SKM-1 treated with dmso at 0.1 percent for 144 hours (cell line): Measurements from ENCODE around the gene SYT2.
"Not testable (repeated sequence)": the region's sequence is repeated elsewhere in the genome, so short reads cannot be mapped to it uniquely, and the experiment has no call there.

Source experiments
- DNase-seq: peaks from one replicate; lab custom pipeline; 2025; ENCODE audit not compliant: unreplicated experiment; lab: John Stamatoyannopoulos, UW

The SYT2 gene

DNA sequence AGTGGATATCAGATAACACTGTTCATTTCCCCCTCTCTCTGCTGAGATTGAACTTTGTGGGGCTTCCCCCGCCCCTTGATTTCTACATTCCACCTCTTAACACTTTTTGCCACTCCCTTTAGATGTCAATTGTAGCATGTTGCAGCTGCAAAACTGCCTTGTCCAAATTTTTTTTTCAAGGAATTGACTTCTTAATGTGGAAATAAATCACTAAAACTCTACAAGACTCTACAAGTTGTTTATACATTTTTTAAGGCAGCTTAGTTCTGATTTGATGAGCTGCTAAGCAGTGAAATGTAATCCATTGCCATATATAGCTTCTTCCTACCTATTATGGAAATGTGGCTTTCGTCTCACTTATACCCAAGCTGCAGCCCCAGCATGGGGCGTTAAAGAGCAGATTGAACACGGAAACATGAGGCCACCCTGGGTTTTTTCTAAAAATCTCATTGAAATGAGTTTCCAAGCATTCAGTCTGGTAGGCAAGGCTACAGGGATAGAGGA lies 132.2 kb downstream of the SYT2 start:
- no peak for DNase-seq

DNA sequence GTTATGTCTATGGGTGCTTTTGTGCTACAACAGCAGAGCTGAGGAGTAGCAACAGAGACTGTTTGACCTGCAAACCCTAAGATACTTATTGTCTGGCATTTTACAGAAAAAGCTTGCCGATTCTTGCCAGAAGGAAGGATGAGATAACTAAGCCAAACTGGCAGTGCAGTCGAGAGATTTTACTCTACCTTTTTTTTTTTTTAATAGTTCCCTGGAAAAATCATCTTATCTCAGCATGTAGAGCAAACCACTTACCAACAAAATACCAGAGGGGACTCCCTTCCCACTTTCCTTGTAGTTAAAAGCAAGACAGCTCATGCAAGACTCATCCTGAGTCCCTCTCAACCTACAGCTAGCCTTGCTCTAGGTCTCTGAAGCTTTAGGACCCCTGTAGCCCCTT lies 132.9 kb downstream of the SYT2 start:
- DNase-seq, result no peak

GRCh38 chr1:202576816-202577215 lies 133.4 kb downstream of the SYT2 start:
- peak; percentile 51 for DNase-seq

- DNase-seq, result no peak
These were observed 134.2 kb downstream of the SYT2 start for GRCh38 chr1:202575918-202576653.

GRCh38 chr1:202572867-202573266 lies 137.4 kb downstream of the SYT2 start:
- no peak for DNase-seq

- peak; percentile 40 for DNase-seq
These were observed 138.4 kb downstream of the SYT2 start for GRCh38 chr1:202571719-202572339.

DNA sequence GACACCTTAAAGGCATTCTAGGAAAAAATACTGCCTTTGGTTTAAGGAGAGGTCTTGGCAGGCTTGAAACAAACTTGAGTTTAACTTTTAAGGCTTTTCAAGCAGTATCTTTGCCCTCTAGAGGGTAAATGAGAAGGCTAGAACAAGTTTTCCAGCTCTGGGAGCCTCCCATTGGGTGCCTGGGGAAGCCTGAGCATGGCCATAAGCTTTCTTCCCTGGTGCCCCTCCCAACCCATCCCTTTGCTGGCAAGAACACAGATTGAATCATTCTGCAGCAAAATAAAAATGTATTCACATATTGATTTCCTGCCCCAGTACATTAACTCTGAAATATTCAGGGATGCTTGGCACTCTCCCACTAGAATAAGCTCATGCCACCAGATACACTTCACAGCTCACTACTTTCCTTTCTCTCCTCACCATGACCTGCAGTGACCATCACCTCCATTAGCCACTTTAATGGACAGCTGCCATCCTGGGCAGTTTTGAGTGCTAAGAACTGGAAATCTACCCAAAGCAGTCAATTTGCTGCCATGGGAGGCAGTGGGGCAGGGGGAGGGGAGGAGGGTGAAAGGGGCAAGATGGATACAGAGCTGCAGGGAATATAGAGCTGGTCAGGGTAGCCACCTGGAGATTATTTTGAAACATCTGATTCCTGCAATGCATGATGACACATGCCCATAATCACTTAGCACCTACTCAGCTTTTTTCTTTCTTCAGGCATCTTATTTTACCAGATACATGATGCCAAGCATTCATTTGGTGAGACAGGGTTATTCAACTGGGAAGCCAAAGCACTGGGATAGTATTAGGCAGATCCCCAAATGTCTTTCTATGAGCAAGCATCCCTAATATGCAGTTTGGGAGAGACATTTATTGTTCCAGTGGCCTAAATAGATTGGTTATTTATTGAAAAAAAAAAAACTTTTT lies 140.6 kb downstream of the SYT2 start:
- DNase-seq, result no peak

GRCh38 chr1:202568826-202569225 lies 141.4 kb downstream of the SYT2 start:
- no peak for DNase-seq

GRCh38 chr1:202568410-202568809 lies 141.8 kb downstream of the SYT2 start:
- DNase-seq, result no peak

DNA sequence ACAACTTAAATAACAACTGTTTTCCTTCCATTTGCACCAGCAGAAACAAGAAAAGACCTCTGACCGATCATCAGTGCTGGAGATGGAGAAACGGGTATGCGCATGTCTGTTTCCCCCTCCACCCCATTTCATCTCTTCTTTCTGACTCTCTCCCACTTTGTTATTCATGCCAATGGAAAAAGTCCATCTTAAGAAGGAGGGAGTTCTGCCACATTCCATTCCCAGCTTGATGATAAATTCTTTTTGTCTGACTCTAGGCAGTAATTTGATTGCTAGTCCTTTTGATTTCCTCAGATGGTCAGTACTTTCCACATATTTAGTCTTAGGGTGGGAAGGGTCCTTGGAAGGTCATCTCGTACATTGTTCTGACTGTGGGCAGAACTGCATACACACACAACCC lies 142.5 kb downstream of the SYT2 start:
- DNase-seq, result no peak

DNA sequence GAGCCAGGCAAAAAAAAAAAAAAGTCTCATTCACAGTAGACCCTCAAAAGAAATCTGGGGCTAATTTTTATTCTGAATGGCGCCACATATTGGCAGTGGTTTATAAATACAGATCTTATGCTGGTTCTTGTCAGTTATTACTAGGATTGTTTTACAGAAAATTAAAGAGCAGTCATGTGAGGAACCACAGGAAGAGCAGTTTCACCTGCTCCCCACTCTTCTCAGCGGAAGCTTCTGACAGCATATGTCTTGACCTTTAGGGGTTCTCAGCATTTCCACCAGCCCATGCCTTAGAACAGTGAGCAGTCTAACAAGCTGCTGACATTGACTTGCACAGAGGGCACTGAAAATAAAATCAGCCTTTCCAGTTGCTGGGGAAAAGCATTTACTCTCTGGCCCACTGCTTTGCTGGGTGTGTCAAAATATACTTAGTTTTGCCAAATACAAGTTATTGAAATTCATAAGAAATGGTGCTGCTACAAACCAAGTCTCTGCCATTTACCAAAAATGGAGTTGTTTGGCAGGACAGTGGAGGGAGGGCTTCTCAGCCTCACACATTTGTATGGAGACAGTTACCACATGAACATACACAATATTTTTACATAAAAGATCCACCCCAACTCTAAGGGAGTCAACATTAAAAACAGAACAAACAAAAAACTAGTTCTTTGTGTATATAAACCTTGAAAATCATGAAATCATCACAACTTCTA lies 144.2 kb downstream of the SYT2 start:
- no peak for DNase-seq

DNA sequence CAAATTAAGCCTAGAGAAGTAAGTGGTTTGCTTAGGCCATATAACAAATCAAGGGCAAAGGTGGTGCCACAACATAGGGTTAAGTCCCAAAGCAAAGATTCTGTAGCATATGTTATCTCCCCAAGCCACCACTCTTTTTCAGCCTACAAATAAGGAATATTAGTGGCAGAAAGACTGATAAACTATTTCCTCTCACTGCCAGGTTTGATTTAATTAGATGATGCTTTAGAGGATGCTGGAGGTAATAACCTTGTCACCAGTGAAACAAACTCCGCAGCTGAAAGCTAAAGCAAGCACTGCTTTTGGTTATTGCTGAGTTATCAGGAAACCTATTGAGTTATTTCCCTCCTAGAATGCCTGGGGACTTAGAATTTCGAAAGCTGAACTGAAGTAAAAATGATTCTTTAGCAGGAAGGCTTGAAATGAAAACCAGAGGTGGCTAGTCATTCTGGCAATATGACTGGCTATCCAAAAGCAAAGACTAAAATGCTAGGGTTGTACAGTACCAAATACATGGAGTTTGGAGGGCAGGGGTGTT lies 145.2 kb downstream of the SYT2 start:
- DNase-seq, result no peak

- DNase-seq, result no peak
These were observed 146.4 kb downstream of the SYT2 start for GRCh38 chr1:202563818-202564217.

DNA sequence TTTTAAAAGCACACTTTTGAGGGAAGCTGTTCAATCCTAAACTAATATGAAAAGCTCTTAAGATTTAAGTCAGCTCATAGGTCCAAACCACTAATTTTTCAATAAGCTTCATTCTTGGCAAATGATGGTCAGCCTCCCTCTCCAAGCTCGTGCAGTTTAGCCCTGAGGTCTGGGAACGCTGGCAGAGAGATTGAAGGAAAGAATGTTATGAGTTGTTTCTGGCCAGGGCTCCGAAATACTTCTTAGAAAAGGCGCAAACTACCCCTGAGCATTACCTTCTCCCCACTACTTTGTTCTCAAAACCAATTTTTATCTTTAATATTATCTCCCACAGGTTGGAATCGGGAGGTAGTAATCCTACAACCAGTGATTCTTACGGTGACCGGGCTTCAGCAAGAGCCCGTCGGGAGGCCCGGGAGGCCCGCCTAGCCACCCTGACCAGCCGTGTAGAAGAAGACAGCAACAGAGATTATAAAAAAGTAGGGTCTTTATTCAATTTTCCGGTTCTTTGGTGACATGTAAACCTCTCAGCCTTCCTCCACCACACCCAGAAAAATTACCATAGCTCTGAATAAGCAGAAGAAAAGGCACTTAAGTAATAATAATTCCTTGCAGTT lies 147.7 kb downstream of the SYT2 start:
- DNase-seq, result no peak

- no peak for DNase-seq
These were observed 148.4 kb downstream of the SYT2 start for GRCh38 chr1:202561726-202562443.

GRCh38 chr1:202561240-202561639 lies 149.0 kb downstream of the SYT2 start:
- no peak for DNase-seq

DNA sequence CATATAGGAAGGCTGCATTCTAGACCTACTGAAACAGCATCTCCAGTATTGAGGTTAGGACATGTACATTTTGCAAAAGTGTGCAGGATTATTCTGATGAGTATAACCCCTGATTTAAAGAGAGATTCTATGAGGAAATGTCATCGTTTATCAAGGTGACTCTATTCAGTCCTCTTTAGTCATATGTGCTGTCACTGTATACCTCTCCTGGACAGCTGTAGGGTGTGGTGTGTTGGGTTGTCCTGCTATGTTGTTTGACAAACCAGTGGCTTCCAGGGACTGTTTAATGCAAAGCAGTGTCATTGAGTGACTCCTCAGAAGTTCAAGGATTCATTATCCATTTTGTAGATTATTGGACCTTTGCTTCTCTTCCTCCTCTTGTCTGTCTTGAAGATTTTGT lies 152.6 kb downstream of the SYT2 start:
- DNase-seq, result not testable (repeated sequence)

DNA sequence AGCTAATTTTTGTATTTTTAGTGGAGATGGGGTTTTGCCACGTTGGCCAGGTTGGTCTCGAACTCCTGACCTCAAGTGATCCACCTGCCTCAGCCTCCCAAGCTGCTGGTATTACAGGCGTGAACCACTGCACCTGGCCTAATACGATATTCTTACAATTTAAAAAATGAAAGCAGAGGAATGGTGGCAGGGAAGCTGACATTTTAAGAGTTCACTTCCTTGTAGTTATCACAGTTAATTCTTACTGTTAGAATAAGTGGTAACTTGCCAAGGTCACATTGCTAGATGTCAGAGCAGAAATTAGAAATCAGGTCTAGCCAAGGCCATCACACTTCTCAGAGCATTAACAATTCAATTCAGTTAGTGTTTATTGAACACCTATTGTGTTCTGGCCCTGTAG lies 154.2 kb downstream of the SYT2 start:
- not testable (repeated sequence) for DNase-seq

DNA sequence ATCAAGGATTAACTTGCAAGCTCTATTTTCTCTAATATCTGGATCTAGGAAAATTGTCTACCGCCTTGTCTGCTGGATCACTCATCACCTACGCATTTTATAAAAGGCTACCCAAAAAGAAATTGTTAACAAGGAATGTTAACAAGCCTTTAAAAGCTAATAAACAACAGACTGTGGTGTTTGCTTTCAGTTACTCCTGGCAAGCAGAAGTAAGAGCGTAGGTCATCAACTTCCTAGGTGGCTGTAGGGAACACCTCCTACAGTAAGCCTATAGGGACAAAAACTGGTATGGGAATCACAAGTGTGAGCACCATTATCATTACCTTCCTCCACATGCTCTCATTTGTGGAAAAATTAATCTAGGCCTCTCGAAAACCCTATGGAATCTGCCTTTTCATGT lies 155.6 kb downstream of the SYT2 start:
- DNase-seq, result not testable (repeated sequence)
